SU-DHL-6 (cell line): ENCODE data around the gene CD70.

Experiments used
- H2AFZ ChIP-seq: fragments of 200-600 bp; sonication (generic); 2 replicates; pipeline ENCODE4 v1.6.1; 2014; ENCODE audit warnings: low read depth, mild to moderate bottlenecking, moderate library complexity, mixed read lengths, antibody characterized with exemption, low read length; ENCODE audit not compliant: severe bottlenecking
- H3F3A ChIP-seq: fragments of 200-600 bp; shearing (Covaris generic); 2 replicates; pipeline ENCODE4 v1.6.0; 2016; ENCODE audit warnings: antibody characterized with exemption, mild to moderate bottlenecking; ENCODE audit not compliant: insufficient read depth
- H3K27ac ChIP-seq: fragments of 200-600 bp; sonication (generic); 2 replicates; pipeline ENCODE4 v1.5.1; 2016; ENCODE audit warnings: low read depth, mild to moderate bottlenecking, low read length, moderate library complexity, mixed read lengths
- H3K27me3 ChIP-seq: fragments of 200-600 bp; sonication (generic), shearing (Covaris generic); 2 replicates; pipeline ENCODE4 v1.6.0; 2014; ENCODE audit warnings: mild to moderate bottlenecking, low read length
- H3K36me3 ChIP-seq: fragments of 200-600 bp; sonication (generic); 2 replicates; pipeline ENCODE4 v1.6.1; 2014; ENCODE audit warnings: mild to moderate bottlenecking, low read length, mixed read lengths
- H3K4me2 ChIP-seq: fragments of 300-600, 200-600 bp; shearing (Covaris generic), sonication (generic); 2 replicates; pipeline ENCODE4 v1.6.0; 2014; ENCODE audit warnings: low read length, low read depth, mild to moderate bottlenecking; ENCODE audit not compliant: poor library complexity, severe bottlenecking
- H3K4me3 ChIP-seq: fragments of 200-600 bp; sonication (generic); 2 replicates; pipeline ENCODE4 v1.5.1; 2014; ENCODE audit warnings: antibody characterized with exemption, low read length, mild to moderate bottlenecking, mixed read lengths; ENCODE audit not compliant: insufficient read depth, poor library complexity, severe bottlenecking
- H3K79me2 ChIP-seq: fragments of 200-600 bp; sonication (generic); 2 replicates; pipeline ENCODE4 v1.6.1; 2014; ENCODE audit warnings: mild to moderate bottlenecking, low read length, moderate library complexity; ENCODE audit not compliant: insufficient read depth
- H3K9ac ChIP-seq: fragments of 200-600 bp; sonication (generic); 2 replicates; pipeline ENCODE4 v1.7.0; 2014; ENCODE audit warnings: mild to moderate bottlenecking, low read length
- H3K9me2 ChIP-seq: fragments of 200-600 bp; sonication (generic); replicated peaks from 2 replicates; pipeline ENCODE4 v1.6.1; 2014; ENCODE audit warnings: low read length; ENCODE audit not compliant: insufficient read depth
- H3K9me3 ChIP-seq: fragments of 200-600 bp; sonication (generic); 2 replicates; pipeline ENCODE4 v1.6.1; 2014; ENCODE audit warnings: low read length, mixed read lengths; ENCODE audit not compliant: insufficient read depth
- H4K20me1 ChIP-seq: fragments of 200-600 bp; sonication (generic); 2 replicates; pipeline ENCODE4 v1.6.1; 2014; ENCODE audit warnings: low read depth, mild to moderate bottlenecking, antibody characterized with exemption, low read length, moderate library complexity, mixed read lengths
- CTCF ChIP-seq: fragments of 200-600 bp; sonication (generic); IDR thresholded peaks from one replicate; pipeline ENCODE4 v1.5.1; 2017; ENCODE audit warnings: antibody characterized with exemption, mild to moderate bottlenecking, low read length, moderate library complexity; ENCODE audit not compliant: insufficient read depth, poor library complexity, severe bottlenecking
- EZH2phosphoT487 ChIP-seq: fragments of 200-600 bp; sonication (generic), shearing (Covaris generic); conservative IDR thresholded peaks from 2 replicates; pipeline ENCODE4 v1.6.1; 2018; ENCODE audit warnings: mild to moderate bottlenecking, antibody characterized with exemption, low read length, moderate library complexity, mixed read lengths

The CD70 gene

GRCh38 chr19:6617374-6617773 lies 26.4 kb upstream of the CD70 start:
- no peaks in the 10 kb centered on the region for H3K9me2 ChIP-seq
- no peak overlapping the region for H3K9ac ChIP-seq
- no peaks in the 10 kb centered on the region for H3K36me3 ChIP-seq
- H3K4me3 ChIP-seq, result no peak overlapping the region
- H3K9me3 ChIP-seq, result peaks cover 4% of the 10 kb centered on the region; the same call in 1 of the 2 replicates
- no peaks in the 10 kb centered on the region for H4K20me1 ChIP-seq
- H3K27ac ChIP-seq, result no peak overlapping the region
- H3K27me3 ChIP-seq, result no peaks in the 10 kb centered on the region
- no peak overlapping the region for H2AFZ ChIP-seq
- no peaks in the 10 kb centered on the region for H3F3A ChIP-seq
- no peak overlapping the region for H3K4me2 ChIP-seq
- TF ChIP-seq EZH2phosphoT487, result no peak
- TF ChIP-seq CTCF, result no peak
- no peaks in the 10 kb centered on the region for H3K79me2 ChIP-seq

GRCh38 chr19:6616011-6616410 lies 25.1 kb upstream of the CD70 start:
- Histone ChIP-seq H3K36me3 (no peaks in the 10 kb centered on the region), H3K27me3 (no peaks in the 10 kb centered on the region), H3K79me2 (no peaks in the 10 kb centered on the region), H3K9me2 (no peaks in the 10 kb centered on the region), H3K27ac (no peak overlapping the region), H3F3A (no peaks in the 10 kb centered on the region), H4K20me1 (no peaks in the 10 kb centered on the region), H3K4me3 (no peak overlapping the region), H3K4me2 (no peak overlapping the region), H3K9ac (no peak overlapping the region), H3K9me3 (peaks cover 4% of the 10 kb centered on the region; the same call in 1 of the 2 replicates), H2AFZ (no peak overlapping the region)
- TF ChIP-seq EZH2phosphoT487 (no peak), CTCF (no peak)

- no peak for TF ChIP-seq EZH2phosphoT487
- no peak overlapping the region for H2AFZ ChIP-seq
- no peak overlapping the region for H3K4me2 ChIP-seq
- H3K9ac ChIP-seq, result no peak overlapping the region
- no peaks in the 10 kb centered on the region for H3K27me3 ChIP-seq
- no peaks in the 10 kb centered on the region for H3K36me3 ChIP-seq
- no peaks in the 10 kb centered on the region for H3K9me2 ChIP-seq
- no peaks in the 10 kb centered on the region for H3F3A ChIP-seq
- no peaks in the 10 kb centered on the region for H4K20me1 ChIP-seq
- H3K79me2 ChIP-seq, result no peaks in the 10 kb centered on the region
- H3K4me3 ChIP-seq, result no peak overlapping the region
- H3K27ac ChIP-seq, result no peak overlapping the region
- no peaks in the 10 kb centered on the region for H3K9me3 ChIP-seq
These were observed 22.8 kb upstream of the CD70 start for GRCh38 chr19:6613711-6614110.

GRCh38 chr19:6610934-6611852 lies 20.2 kb upstream of the CD70 start:
- H2AFZ ChIP-seq, result no peak overlapping the region

More at GRCh38 chr19:6610934-6611852, 20.2 kb upstream of the CD70 start:
- TF ChIP-seq EZH2phosphoT487, result no peak
- TF ChIP-seq CTCF, result no peak
- Histone ChIP-seq H3F3A (no peaks in the 10 kb centered on the region), H3K27me3 (no peaks in the 10 kb centered on the region), H4K20me1 (no peaks in the 10 kb centered on the region), H3K9me2 (no peaks in the 10 kb centered on the region), H3K27ac (no peak overlapping the region), H3K36me3 (no peaks in the 10 kb centered on the region), H3K4me2 (no peak overlapping the region), H3K9ac (no peak overlapping the region), H3K79me2 (no peaks in the 10 kb centered on the region), H3K4me3 (no peak overlapping the region), H3K9me3 (no peaks in the 10 kb centered on the region)
